ENCODE results near the gene AGFG1.

AGFG1 gene

GRCh38 chr2:227474410-227474809 is 2.5 kb downstream of the AGFG1 start:
- no peak for TF ChIP-seq CTCF (conservative IDR thresholded peaks at IDR 0.05; ENCODE audit: low read depth)
- POLR2A ChIA-PET (ENCODE audit: low non-redundant PET) = no interaction called here
- DNase-seq (ENCODE audit: low spot score) = no peak
- CTCF ChIA-PET = interaction anchor here (0.7 to 1.0 kb wide), 2 partner anchors 68 to 1628 kb away, joined by 3 to 5 read pairs; no protein-coding TSS in a partner anchor
- no peak overlapping the region for H3K27ac ChIP-seq

GRCh38 chr2:227477291-227477690 is 5.3 kb downstream of the AGFG1 start:
- H3K27ac ChIP-seq = no peak overlapping the region
- TF ChIP-seq CTCF (conservative IDR thresholded peaks at IDR 0.05; ENCODE audit: low read depth) = no peak
- DNase-seq (ENCODE audit: low spot score) = no peak
- CTCF ChIA-PET = no interaction called here
- POLR2A ChIA-PET (ENCODE audit: low non-redundant PET) = no interaction called here

GRCh38 chr2:227479865-227480475 is 8.0 kb downstream of the AGFG1 start:
- no peak for DNase-seq (ENCODE audit: low spot score)
- ChIA-PET POLR2A (ENCODE audit: low non-redundant PET) (no interaction called here), CTCF (interaction anchor here (0.6 to 0.7 kb wide), 4 partner anchors 69 to 289 kb away, joined by 3 to 4 read pairs (median 3); no protein-coding TSS in a partner anchor)
- no peak overlapping the region for H3K27ac ChIP-seq
- no peak; the same call in 1 of the 2 replicates for TF ChIP-seq CTCF (conservative IDR thresholded peaks at IDR 0.05; ENCODE audit: low read depth)

- no peak for TF ChIP-seq CTCF (conservative IDR thresholded peaks at IDR 0.05; ENCODE audit: low read depth)
- CTCF ChIA-PET = interaction anchor here (0.7 kb wide), 3 partner anchors 70 to 196 kb away, joined by 3 read pairs; no protein-coding TSS in a partner anchor
- POLR2A ChIA-PET (ENCODE audit: low non-redundant PET) = no interaction called here
- no peak overlapping the region for H3K27ac ChIP-seq
- DNase-seq (ENCODE audit: low spot score) = no peak
Observed at GRCh38 chr2:227480528-227480927, 8.6 kb downstream of the AGFG1 start.

- no peak for TF ChIP-seq CTCF (conservative IDR thresholded peaks at IDR 0.05; ENCODE audit: low read depth)
- CTCF ChIA-PET = no interaction called here
- no peak overlapping the region for H3K27ac ChIP-seq
- POLR2A ChIA-PET (ENCODE audit: low non-redundant PET) = no interaction called here
- DNase-seq (ENCODE audit: low spot score) = no peak
Observed at GRCh38 chr2:227482638-227483340, 10.8 kb downstream of the AGFG1 start.

GRCh38 chr2:227485429-227485828 is 13.5 kb downstream of the AGFG1 start:
- no peak for DNase-seq (ENCODE audit: low spot score)
- ChIA-PET CTCF (interaction anchor here (0.6 kb wide), 1 partner anchor 23 kb away, joined by 6 read pairs; no protein-coding TSS in a partner anchor), POLR2A (ENCODE audit: low non-redundant PET) (no interaction called here)
- no peak for TF ChIP-seq CTCF (conservative IDR thresholded peaks at IDR 0.05; ENCODE audit: low read depth)
- no peak overlapping the region for H3K27ac ChIP-seq
